Measurements from ENCODE around the gene WWOX. TPM values are rescaled to one million over a fixed set of nuclear protein-coding genes. Genes with fewer than 3 reads are reported as not detected.

WWOX gene
- total and polyA plus RNA-seq, 2 of the 13 experiments (the other 11 are each of a cell fraction or from before 2014, with no cell fraction given), result 9.1 to 37.4 TPM

DNA sequence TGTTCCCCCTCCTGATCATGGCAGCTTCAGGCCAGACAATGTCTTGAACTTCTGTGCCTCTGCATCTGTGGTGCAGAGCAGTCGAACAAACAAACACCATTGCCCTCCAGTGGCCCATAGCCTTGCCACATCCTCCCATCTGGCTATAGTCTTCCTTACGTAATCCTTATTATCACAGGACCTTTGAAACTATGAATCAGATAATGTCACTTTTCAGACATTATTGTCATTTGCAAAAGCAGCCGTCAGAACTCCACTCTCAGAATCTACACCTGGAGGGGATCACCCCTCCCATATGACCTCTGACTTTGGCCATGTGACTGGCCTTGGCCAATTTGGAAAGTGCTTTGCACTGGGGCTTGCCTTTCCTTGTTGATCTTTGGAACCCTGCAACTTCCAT is 1113.8 kb downstream of the WWOX start (continued):
- TF ChIP-seq, protein P1, sequence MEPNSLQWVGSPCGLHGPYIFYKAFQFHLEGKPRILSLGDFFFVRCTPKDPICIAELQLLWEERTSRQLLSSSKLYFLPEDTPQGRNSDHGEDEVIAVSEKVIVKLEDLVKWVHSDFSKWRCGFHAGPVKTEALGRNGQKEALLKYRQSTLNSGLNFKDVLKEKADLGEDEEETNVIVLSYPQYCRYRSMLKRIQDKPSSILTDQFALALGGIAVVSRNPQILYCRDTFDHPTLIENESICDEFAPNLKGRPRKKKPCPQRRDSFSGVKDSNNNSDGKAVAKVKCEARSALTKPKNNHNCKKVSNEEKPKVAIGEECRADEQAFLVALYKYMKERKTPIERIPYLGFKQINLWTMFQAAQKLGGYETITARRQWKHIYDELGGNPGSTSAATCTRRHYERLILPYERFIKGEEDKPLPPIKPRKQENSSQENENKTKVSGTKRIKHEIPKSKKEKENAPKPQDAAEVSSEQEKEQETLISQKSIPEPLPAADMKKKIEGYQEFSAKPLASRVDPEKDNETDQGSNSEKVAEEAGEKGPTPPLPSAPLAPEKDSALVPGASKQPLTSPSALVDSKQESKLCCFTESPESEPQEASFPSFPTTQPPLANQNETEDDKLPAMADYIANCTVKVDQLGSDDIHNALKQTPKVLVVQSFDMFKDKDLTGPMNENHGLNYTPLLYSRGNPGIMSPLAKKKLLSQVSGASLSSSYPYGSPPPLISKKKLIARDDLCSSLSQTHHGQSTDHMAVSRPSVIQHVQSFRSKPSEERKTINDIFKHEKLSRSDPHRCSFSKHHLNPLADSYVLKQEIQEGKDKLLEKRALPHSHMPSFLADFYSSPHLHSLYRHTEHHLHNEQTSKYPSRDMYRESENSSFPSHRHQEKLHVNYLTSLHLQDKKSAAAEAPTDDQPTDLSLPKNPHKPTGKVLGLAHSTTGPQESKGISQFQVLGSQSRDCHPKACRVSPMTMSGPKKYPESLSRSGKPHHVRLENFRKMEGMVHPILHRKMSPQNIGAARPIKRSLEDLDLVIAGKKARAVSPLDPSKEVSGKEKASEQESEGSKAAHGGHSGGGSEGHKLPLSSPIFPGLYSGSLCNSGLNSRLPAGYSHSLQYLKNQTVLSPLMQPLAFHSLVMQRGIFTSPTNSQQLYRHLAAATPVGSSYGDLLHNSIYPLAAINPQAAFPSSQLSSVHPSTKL (CRISPR knock-in tag; IDR thresholded peaks at IDR 0.05), result no peak
- TF ChIP-seq KLF13 (CRISPR knock-in tag; IDR thresholded peaks at IDR 0.05) (no peak), ZNF891 (CRISPR knock-in tag; IDR thresholded peaks at IDR 0.05) (no peak), SOX6 (IDR thresholded peaks at IDR 0.05) (no peak), SOX6 (CRISPR knock-in tag; IDR thresholded peaks at IDR 0.05) (peak; percentile 29; the same call in 1 of the 2 replicates), HOXA3 (CRISPR knock-in tag; IDR thresholded peaks at IDR 0.05) (no peak), SAP130 (CRISPR knock-in tag; IDR thresholded peaks at IDR 0.05; ENCODE audit: low read depth) (no peak)
- TF ChIP-seq, protein P2, sequence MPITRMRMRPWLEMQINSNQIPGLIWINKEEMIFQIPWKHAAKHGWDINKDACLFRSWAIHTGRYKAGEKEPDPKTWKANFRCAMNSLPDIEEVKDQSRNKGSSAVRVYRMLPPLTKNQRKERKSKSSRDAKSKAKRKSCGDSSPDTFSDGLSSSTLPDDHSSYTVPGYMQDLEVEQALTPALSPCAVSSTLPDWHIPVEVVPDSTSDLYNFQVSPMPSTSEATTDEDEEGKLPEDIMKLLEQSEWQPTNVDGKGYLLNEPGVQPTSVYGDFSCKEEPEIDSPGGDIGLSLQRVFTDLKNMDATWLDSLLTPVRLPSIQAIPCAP (CRISPR knock-in tag; IDR thresholded peaks at IDR 0.05; ENCODE audit: low read depth), result no peak

DNA sequence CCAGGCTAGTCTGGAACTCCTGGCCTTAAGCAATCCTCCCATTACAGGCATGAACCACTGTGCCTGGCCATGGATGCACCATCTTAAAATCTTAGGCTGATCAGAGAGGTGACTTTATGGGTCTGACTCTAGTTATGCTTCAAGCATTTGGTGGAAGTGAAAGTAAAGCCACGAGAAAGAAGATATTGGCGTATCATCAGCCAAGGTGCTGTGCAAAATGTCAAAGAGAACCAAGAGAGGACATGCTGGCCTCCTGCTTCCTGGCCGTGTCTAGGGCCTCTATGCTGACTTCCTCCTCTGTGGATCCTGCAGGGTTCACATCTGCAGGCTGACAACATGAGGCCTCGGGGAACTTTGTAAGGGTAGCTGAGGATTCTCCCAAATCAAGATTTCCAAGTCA is 1115.8 kb downstream of the WWOX start:
- Histone ChIP-seq H4K20me1 (ENCODE audit: insufficient read depth, low read length) (no peaks in the 10 kb centered on the region), H3K27ac (ENCODE audit: extremely low read length, insufficient read depth, low read length) (no peak overlapping the region), H3K9me3 (ENCODE audit: low read length) (no peaks in the 10 kb centered on the region), H3K79me2 (ENCODE audit: insufficient read depth, low read length) (no peaks in the 10 kb centered on the region), H3K9ac (ENCODE audit: insufficient read depth, low read depth, low read length) (no peak overlapping the region), H3K36me3 (replicated peaks in 1 of 2; ENCODE audit: control insufficient read depth in 1 of 2, insufficient read depth in 2 of 2, low read length in 2 of 2) (no peaks in the 10 kb centered on the region), H3K4me1 (ENCODE audit: insufficient read depth, low read length) (no peaks in the 10 kb centered on the region), H3K27me3 (ENCODE audit: control insufficient read depth in 1 of 2, insufficient read depth in 2 of 2, low read length in 2 of 2) (no peaks in the 10 kb centered on the region; a peak in 1 of 5 replicates), H2AFZ (ENCODE audit: low read length) (no peak overlapping the region), H3K4me2 (ENCODE audit: low read depth, low read length) (no peak overlapping the region), H3K4me3 (replicated peaks in 1 of 3; ENCODE audit: insufficient read depth in 1 of 3, low read depth in 2 of 3, low read length in 3 of 3) (no peak overlapping the region)
- DNase-seq (ENCODE audit: low spot score), result no peak
- FAIRE-seq, result no peak
- ChIA-PET POLR2A (no interaction called here), CTCF (ENCODE audit: low intra/inter-chr PET ratio, low total read pairs) (no interaction called here)
- BruUV-seq (replicated peaks), result no TSS peak
- TF ChIP-seq, protein P3, sequence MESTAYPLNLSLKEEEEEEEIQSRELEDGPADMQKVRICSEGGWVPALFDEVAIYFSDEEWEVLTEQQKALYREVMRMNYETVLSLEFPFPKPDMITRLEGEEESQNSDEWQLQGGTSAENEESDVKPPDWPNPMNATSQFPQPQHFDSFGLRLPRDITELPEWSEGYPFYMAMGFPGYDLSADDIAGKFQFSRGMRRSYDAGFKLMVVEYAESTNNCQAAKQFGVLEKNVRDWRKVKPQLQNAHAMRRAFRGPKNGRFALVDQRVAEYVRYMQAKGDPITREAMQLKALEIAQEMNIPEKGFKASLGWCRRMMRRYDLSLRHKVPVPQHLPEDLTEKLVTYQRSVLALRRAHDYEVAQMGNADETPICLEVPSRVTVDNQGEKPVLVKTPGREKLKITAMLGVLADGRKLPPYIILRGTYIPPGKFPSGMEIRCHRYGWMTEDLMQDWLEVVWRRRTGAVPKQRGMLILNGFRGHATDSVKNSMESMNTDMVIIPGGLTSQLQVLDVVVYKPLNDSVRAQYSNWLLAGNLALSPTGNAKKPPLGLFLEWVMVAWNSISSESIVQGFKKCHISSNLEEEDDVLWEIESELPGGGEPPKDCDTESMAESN (CRISPR knock-in tag; conservative IDR thresholded peaks at IDR 0.05), result no peak
- TF ChIP-seq ONECUT2 (CRISPR knock-in tag; IDR thresholded peaks at IDR 0.05) (no peak), MED8 (CRISPR knock-in tag; IDR thresholded peaks at IDR 0.05; ENCODE audit: insufficient replicate concordance) (no peak)
- TF ChIP-seq, protein P4, sequence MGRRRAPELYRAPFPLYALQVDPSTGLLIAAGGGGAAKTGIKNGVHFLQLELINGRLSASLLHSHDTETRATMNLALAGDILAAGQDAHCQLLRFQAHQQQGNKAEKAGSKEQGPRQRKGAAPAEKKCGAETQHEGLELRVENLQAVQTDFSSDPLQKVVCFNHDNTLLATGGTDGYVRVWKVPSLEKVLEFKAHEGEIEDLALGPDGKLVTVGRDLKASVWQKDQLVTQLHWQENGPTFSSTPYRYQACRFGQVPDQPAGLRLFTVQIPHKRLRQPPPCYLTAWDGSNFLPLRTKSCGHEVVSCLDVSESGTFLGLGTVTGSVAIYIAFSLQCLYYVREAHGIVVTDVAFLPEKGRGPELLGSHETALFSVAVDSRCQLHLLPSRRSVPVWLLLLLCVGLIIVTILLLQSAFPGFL (CRISPR knock-in tag; IDR thresholded peaks at IDR 0.05), result no peak
- in situ Hi-C loops (cut with HindIII; ENCODE audit: extremely low pct_ligation_motif_present, low pct_unique_long_range_greater_than_20kb), result no loop called here
- intact Hi-C loops (cut with micrococcal nuclease; ENCODE audit: unreplicated experiment), result no loop called here
- WGBS (ENCODE audit: low lambda C conversion rate), result 48% methylated on average over 4 of the region's 4 CpGs
- no peak for ATAC-seq
